Measurements from ENCODE around the gene DIAPH2. TPM values are rescaled to one million over a fixed set of nuclear protein-coding genes. Genes with fewer than 3 reads are reported as not detected.
A peak's percentile ranks its signal among the peaks of the same experiment; 100 is the strongest.

Gene DIAPH2
- total RNA-seq, 2 donors from 2014 or later = 21.5 to 51.8 TPM

GRCh38 chrX:97563531-97564133 lies 879.0 kb downstream of the DIAPH2 start:
- no peaks in the 10 kb centered on the region for H3K4me1 ChIP-seq (ENCODE audit: control insufficient read depth, insufficient read depth, low read length)
- H3K36me3 ChIP-seq (ENCODE audit: control insufficient read depth, insufficient read depth, low read length) = no peaks in the 10 kb centered on the region
- H3K9ac ChIP-seq (ENCODE audit: extremely low read depth, low read length, poor library complexity, severe bottlenecking) = no peak overlapping the region
- Mint-ChIP-seq H3K27me3 (ENCODE audit: insufficient read depth) (no peaks in the 10 kb centered on the region), H3K27ac (peak overlapping the region; percentile 67), H3K4me3 (no peak overlapping the region), H3K4me1 (peaks cover 13% of the 10 kb centered on the region), H3K9me3 (no peaks in the 10 kb centered on the region), H3K36me3 (ENCODE audit: low read depth) (peaks cover 3% of the 10 kb centered on the region)
- H3K27me3 ChIP-seq (ENCODE audit: control insufficient read depth, insufficient read depth, low read length, poor library complexity, severe bottlenecking) = no peaks in the 10 kb centered on the region
- no peak for DNase-seq
- TF ChIP-seq CTCF (conservative IDR thresholded peaks at IDR 0.05) = no peak
- no peak overlapping the region for H3K27ac ChIP-seq (ENCODE audit: low read depth, low read length)
- no peaks in the 10 kb centered on the region for H3K9me3 ChIP-seq (ENCODE audit: control insufficient read depth, low read length)
- no peak overlapping the region for H3K4me3 ChIP-seq (ENCODE audit: low read length)
- 80 to 85% methylated on average over 4 of the region's 4 CpGs for WGBS, 2 experiments (ENCODE audit: insufficient coverage in 1 of 2, insufficient read length in 1 of 2)

- Mint-ChIP-seq H3K27ac (no peak overlapping the region), H3K27me3 (ENCODE audit: insufficient read depth) (no peaks in the 10 kb centered on the region)
- no peak for DNase-seq
These were observed 879.9 kb downstream of the DIAPH2 start for GRCh38 chrX:97564496-97564895.

GRCh38 chrX:97587171-97587570 lies 902.5 kb downstream of the DIAPH2 start:
- H3K4me3 Mint-ChIP-seq = no peak overlapping the region
- Histone ChIP-seq H3K27me3 (ENCODE audit: control insufficient read depth, insufficient read depth, low read length, poor library complexity, severe bottlenecking) (no peaks in the 10 kb centered on the region), H3K36me3 (ENCODE audit: control insufficient read depth, insufficient read depth, low read length) (no peaks in the 10 kb centered on the region), H3K4me3 (ENCODE audit: low read length) (no peak overlapping the region), H3K9ac (ENCODE audit: extremely low read depth, low read length, poor library complexity, severe bottlenecking) (no peak overlapping the region), H3K9me3 (ENCODE audit: control insufficient read depth, low read length) (no peaks in the 10 kb centered on the region), H3K27ac (ENCODE audit: low read depth, low read length) (no peak overlapping the region), H3K4me1 (ENCODE audit: control insufficient read depth, insufficient read depth, low read length) (no peaks in the 10 kb centered on the region)
- H3K4me1 Mint-ChIP-seq = no peaks in the 10 kb centered on the region
- H3K27me3 Mint-ChIP-seq (ENCODE audit: insufficient read depth) = no peaks in the 10 kb centered on the region
- H3K9me3 Mint-ChIP-seq = peaks cover 9% of the 10 kb centered on the region
- H3K27ac Mint-ChIP-seq = no peak overlapping the region
- no peak for TF ChIP-seq CTCF (conservative IDR thresholded peaks at IDR 0.05)
- 91 to 100% methylated on average over 1 to 4 of the region's 5 CpGs for WGBS, 2 experiments (ENCODE audit: insufficient coverage in 1 of 2, insufficient read length in 1 of 2)
- no peak for DNase-seq
- H3K36me3 Mint-ChIP-seq (ENCODE audit: low read depth) = peaks cover 8% of the 10 kb centered on the region

More at GRCh38 chrX:97564496-97564895, 879.9 kb downstream of the DIAPH2 start:
- peaks cover 13% of the 10 kb centered on the region for H3K4me1 Mint-ChIP-seq
- Histone ChIP-seq H3K4me3 (ENCODE audit: low read length) (no peak overlapping the region), H3K9ac (ENCODE audit: extremely low read depth, low read length, poor library complexity, severe bottlenecking) (no peak overlapping the region), H3K9me3 (ENCODE audit: control insufficient read depth, low read length) (no peaks in the 10 kb centered on the region), H3K36me3 (ENCODE audit: control insufficient read depth, insufficient read depth, low read length) (no peaks in the 10 kb centered on the region), H3K27me3 (ENCODE audit: control insufficient read depth, insufficient read depth, low read length, poor library complexity, severe bottlenecking) (no peaks in the 10 kb centered on the region), H3K4me1 (ENCODE audit: control insufficient read depth, insufficient read depth, low read length) (no peaks in the 10 kb centered on the region), H3K27ac (ENCODE audit: low read depth, low read length) (no peak overlapping the region)
- WGBS, 2 experiments (ENCODE audit: insufficient coverage in 1 of 2, insufficient read length in 1 of 2) = 100% methylated on average over 2 of the region's 2 CpGs; no CpG with 5 or more reads in 1 of the 2 experiments
- H3K36me3 Mint-ChIP-seq (ENCODE audit: low read depth) = no peaks in the 10 kb centered on the region
- H3K4me3 Mint-ChIP-seq = no peak overlapping the region
- TF ChIP-seq CTCF (conservative IDR thresholded peaks at IDR 0.05) = no peak
- H3K9me3 Mint-ChIP-seq = no peaks in the 10 kb centered on the region
